D341Med (cell line): ENCODE data around the gene PLEKHF1.
"Not testable (repeated sequence)": the region's sequence is repeated elsewhere in the genome, so short reads cannot be mapped to it uniquely, and the experiment has no call there.

Experiments used
- DNase-seq: peaks from one replicate; pipeline ENCODE4 v3.0.0; 2012; ENCODE audit warnings: low spot score

The PLEKHF1 gene

GRCh38 chr19:29665215-29665825 is at the start of gene PLEKHF1:
Gene PLEKHF1 (plus strand): TSS chr19:29665461. CDS start chr19:29673840, 8,379 bp downstream.
- DNase-seq = peak; percentile 97

DNA sequence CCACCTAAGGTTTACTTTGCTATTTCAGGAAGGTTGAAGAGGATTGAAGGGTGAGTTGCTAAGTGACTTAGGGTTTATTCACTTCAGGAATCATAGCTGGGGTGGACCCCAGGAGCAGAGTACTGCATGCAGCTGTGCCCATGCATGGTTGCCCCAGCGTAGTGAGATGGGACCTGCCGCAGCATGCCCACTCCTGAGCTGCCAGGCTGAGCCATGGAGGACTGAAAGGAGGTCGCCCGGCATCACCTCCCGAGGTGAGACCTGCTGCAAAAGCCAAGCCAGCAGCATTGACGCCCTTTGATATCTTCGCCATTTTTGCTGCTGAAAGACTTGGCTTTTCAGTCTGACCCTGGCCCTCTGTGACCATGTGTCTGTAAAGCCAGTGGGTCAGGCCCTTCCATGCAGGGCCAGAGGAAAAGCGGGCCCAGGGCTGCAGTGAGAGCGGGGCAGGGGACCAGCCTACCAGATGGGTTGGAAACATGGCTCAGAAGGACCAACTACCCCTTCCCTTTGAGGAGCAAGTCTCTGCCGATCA is 49.3 kb upstream of the PLEKHF1 start:
- no peak for DNase-seq

GRCh38 chr19:29616541-29616940 is 48.7 kb upstream of the PLEKHF1 start:
- no peak for DNase-seq

GRCh38 chr19:29617366-29618266 is 47.6 kb upstream of the PLEKHF1 start:
- DNase-seq = no peak

DNA sequence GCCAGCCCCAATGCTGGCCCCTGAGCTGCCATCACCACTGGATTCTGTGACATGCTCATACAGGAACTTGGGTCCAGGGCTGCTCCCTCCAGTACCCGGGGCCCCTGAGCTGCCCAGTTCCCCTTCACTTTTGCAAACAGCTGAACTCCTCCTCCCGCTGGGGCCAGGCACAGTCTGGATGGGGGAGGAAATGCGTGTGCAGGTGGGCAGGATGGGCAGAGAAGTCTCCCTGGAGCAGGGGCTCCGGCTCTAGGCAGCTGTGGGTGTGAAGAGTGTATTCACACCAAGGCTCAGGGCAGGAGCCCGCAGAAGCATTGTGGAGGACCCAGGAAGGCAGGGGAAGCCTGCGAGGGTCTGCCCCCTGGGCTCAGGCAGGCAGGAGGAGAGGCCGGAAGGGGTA is 46.8 kb upstream of the PLEKHF1 start:
- no peak for DNase-seq

DNA sequence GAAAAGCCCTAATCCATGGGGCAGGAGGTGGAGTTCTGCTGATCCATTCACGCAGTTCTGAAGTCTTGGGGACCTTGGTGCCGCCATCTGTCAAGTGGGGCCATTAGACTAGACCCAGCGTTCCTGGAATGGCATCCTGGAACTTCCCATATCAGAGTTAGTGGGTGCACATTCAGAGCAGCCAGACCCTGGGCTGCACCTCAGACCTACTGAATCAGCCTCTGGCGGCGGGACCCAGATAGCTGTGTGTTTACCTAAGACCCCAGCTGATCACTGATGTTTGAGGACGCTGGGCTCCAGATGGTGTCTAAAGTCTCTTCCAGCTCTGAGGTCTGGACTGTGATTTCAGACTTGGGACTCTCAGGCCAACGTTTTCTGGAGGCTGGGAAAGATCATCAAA is 46.4 kb upstream of the PLEKHF1 start:
- no peak for DNase-seq

DNA sequence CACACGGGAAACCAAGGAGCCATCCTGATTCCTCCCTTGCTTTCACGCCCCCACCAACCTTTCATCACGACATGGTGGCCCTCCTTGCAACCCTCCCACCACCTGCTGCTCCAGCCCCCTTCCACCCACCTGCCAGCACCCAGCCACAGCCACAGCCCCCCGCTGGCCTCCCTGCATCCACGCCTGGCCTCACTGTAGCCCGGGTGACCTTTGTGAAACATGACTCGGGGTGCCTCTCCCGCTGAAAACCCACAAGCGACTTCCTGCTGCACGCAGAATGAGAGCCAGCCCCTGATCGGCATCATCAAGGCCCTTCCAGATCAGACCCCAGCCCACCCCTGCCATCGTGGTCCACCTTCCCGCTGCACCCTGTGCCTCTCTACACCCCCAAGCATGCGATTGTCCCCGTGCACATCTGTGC is 44.3 kb upstream of the PLEKHF1 start:
- no peak for DNase-seq

GRCh38 chr19:29622166-29623070 is 42.8 kb upstream of the PLEKHF1 start:
- DNase-seq = no peak

DNA sequence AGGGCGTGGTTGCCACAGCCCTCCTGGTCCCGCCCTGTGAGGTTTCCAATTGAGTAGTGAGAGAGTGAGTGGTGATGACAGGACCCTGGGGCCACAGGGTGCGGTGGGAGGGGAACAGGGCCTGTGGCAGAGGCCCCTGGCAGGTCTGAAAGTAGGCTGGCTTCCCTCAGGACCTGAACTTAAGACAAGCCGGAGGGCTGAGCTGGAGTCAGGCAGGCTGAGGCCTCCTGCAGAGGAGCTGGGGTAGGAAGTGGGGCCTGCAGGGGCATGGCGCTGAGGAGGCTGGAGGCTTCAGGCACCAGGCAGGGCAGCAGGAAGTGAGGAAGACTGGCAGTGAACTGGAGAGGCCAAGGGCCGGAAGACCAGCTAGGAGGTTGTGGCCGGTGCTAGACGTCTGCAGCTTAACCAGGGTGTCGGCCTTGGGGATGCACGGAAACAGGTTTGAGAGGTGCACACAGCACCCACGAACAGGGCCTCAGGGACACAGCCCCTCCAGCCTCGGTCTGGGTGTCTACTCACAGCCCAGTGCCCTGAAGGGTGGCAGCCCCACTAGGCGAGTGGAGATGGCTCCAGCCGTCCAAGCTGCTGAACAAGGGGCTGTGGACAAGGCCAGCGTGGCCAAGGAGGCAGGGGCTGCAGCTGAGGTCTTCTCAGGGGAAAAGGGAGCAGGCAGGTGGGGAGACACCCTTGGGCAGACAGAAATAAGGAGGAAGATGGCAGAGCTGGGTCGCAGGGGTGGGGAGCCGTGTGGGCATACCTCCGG is 41.4 kb upstream of the PLEKHF1 start:
- DNase-seq = no peak

DNA sequence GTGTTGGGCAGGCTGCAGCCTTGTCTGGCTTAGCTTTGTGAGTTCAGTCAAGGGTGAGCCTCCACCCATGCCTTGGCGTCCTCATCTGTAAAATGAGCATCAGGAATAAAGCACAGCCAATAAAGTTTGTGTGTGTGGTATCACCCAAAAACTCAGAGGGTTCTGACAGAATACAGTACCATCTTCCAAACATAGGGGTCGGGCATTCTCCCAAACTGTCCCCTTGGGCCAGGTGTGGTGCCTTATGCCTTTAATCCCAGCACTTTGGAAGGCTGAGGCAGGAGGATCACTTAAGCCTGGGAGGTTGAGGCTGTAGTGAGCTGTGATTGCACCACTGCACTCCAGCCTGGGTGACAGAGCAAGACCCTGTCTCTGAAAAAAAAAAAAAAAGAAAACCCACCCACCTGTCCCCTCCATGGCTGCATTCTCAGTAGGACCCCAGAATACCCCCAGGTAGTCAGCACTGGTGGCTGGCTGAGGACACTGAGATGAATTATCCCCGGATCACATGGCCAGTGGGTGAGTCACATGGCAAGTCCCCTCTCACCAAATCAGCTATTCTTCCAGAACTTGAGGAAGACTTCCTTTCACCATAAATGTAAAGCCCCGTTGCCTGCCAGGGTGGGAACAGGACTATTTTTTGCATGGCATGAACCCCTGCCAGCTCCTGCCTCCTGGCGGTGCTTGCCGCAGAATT is 40.6 kb upstream of the PLEKHF1 start:
- no peak for DNase-seq

DNA sequence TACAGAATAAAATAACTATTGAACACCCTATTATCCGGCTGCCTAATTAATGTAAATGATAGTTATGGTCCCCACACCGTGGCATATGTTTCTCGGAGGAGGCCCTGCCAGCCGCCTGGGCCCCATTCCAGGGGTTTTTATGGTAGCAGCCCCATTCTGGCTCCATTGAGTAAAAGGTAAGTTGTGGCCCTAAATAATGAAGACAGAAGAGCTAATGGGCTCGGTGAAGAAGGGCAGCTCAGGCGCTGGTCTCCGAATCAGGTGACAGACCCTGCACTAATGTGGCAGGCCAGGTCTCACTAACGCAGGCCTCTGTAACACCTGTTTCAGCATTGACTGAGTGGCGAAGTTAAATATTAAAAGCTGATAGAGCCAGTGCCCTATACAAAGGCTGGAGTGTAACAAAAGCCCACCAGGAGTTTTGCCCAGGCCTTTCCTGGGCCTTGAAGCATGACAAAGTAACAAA is 40.0 kb upstream of the PLEKHF1 start:
- DNase-seq = no peak

DNA sequence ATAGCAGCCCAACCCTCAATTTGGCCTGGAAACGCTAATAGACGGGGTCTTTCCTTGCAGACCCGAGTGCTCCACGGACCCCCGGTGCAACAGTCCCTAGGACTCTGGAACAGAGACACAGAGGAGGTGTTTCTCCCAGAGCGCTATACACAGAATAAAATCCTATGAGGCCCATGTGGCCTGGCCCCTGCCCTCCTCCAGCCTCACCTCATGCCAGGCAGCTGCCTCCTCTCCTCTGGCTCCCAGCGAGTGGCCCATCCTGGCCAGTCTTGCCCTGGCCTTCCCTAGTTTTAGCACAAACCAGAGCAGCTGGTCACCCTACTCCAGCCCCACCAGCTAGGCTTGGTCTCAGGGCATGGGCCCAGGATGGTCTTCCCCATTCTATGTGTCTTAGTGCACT is 38.9 kb upstream of the PLEKHF1 start:
- DNase-seq = no peak

GRCh38 chr19:29626832-29627231 is 38.4 kb upstream of the PLEKHF1 start:
- DNase-seq = not testable (repeated sequence)

DNA sequence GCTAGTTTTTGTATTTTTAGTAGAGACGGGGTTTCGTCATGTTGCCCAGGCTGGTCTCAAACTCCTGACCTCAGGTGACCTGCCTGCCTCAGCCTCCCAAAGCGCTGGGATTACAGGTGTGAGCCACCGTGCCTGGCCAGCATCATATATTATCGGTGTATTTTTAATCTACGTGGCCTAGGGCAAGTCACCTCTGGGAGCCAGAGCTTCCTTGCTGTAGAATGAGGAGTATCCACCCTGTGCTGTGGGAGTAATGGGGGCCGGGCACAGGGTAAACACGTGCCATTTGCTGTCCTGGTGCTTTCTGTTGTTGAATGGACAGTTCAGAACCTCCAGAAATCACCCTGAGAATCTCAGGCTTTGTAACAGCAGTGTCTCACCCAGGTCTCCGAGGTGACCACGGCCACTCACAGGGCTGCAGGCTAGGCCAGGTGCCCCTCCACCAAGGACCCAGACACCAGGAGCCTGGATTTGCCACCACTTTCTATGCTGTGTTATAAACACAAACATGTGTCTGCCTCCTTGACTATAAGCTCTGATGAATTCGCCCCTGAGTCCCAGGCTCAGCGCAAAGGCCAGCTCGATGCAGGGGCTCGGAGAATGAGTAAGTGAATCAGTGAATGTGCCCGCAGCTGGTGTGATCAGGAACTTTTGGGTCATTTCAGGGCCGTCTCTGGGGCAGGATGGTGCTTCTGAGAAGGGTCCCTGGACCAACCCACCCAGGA is 36.4 kb upstream of the PLEKHF1 start:
- DNase-seq = no peak

DNA sequence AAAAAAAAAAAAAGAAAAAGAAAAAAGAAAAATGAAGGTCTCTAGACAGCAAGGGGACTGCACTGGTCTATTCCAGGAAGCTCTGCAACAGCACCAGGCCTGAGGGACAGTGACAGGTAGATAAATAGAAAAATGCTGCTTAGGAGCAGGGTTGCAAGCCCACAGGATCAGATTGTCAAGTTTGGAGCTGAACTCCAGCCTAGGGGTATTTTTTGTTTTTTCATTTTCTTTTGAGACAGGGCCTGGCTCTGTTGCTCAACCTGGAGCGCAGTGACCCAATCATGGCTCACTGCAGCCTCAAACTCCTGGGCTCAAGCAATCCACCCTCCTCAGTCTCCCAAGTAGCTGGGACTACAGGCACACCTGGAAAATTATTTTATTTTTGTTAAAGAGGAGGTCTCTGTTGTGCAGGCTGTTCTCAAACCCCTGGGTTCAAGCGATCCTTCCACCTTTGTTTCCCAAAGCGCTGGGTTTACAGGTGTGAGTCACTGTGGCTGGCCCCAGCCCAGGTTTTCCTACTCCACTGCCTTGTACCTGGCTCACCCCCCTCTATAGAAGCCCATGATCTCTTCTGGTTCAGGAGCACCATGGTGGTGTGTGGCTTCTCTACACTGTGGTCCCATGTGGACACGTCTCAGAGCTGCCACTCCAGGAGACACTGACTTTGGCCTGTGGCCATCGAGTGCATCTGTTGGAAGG is 35.3 kb upstream of the PLEKHF1 start:
- no peak for DNase-seq

GRCh38 chr19:29630655-29631054 is 34.6 kb upstream of the PLEKHF1 start:
- no peak for DNase-seq

GRCh38 chr19:29631450-29631849 is 33.8 kb upstream of the PLEKHF1 start:
- DNase-seq = no peak

DNA sequence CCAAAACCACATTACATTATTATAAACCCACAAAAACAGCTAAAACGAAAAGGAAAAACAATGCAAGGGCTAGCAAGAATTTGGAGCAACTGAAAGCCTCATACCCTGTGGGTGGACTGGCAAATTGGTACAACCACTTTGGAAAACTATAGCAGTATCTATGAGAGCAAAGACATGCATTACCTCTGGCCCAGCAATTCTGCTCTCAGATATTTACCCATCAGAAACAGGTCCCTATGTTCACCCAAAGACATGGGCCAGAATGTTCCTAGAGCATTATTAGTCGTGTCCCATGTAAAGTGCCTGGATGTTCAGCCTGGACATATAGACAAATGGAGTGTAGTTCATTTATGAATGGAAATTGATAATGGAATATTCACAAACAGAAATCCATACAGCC is 31.3 kb upstream of the PLEKHF1 start:
- DNase-seq = no peak

DNA sequence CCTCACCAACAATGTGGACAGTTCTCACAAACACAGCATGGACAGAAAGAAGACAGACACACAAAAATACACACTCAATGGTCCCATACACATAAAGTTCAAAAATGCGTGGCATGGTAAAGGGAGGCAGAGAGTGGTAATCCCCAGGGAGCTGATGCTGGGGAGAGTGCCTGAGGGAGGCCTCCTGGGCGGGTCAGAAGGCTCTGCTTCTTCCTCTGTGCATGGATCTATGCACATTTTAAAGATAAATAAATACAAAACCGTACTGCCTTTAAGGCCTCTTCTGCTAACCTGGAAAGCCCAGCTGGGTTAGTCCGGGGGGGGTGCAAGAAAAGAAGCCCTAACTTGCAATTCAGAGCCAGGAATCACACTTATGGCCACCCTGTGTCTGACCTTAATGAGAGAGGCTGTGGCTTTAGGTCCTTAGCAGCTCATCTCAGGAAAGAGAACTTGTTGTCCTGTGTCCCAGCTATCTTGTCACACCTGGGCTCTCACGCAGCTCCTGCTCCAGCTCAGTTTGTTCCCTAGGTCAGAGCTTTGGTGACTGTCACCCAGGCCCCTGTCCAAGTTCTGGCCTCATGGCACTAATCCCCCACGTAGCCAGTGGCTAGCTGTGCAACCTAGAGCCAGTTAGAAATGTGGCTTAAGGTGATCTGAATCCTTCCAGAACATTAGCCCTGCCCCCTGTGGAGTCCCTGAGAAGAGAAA is 30.7 kb upstream of the PLEKHF1 start:
- no peak for DNase-seq
